Stomach (tissue), 9 donors: ENCODE measurements around the gene BTG2. TPM values are rescaled to one million over a fixed set of nuclear protein-coding genes. Genes with fewer than 3 reads are reported as not detected.

Experiments used
- DNase-seq, 2 donors: peaks; one replicate each; pipeline versions ENCODE4 v3.0.0 to v3.0.0-alpha.2; 2013 to 2019
- H3K27ac ChIP-seq, 5 donors: fragments of 200-600 bp in 4 of 5; sonication (generic) in 4 of 5; one replicate each; pipeline ENCODE4 v1.5.1; 2013 to 2019; ENCODE audit warnings: mild to moderate bottlenecking in 1 of 5, moderate library complexity in 1 of 5
- H3K27me3 ChIP-seq, 3 donors: fragments of 200-600 bp; sonication (generic); one replicate each; pipeline ENCODE4 v1.5.1; 2017 to 2019; ENCODE audit warnings: mixed run types in 1 of 3
- H3K36me3 ChIP-seq, 4 donors: fragments of 200-600 bp; sonication (generic); 1 replicate in 3 of 4; 2 replicates in 1 of 4; pipeline ENCODE4 v1.5.1; 2016 to 2019
- H3K4me1 ChIP-seq, 4 donors: fragments of 200-600 bp; sonication (generic); one replicate each; pipeline ENCODE4 v1.5.1; 2016 to 2019
- H3K4me3 ChIP-seq, 4 donors: fragments of 200-600 bp; sonication (generic) in 3 of 4; one replicate each; pipeline ENCODE4 v1.5.1; 2016 to 2019; ENCODE audit warnings: mild to moderate bottlenecking in 1 of 4
- H3K9me3 ChIP-seq, 4 donors: fragments of 200-600 bp; sonication (generic); one replicate each; pipeline ENCODE4 v1.5.1; 2016 to 2019
- EP300 ChIP-seq: sonication (generic); formaldehyde crosslinking; IDR thresholded peaks from one replicate; pipeline ENCODE4 v1.6.1; 2017; ENCODE audit warnings: antibody characterized with exemption
- POLR2A ChIP-seq, 4 donors: fragments of 450-650 bp; IDR thresholded peaks; one replicate each; pipeline ENCODE4 v1.6.1; 2016; ENCODE audit warnings: antibody characterized with exemption in 4 of 4, control low read depth in 2 of 4, mild to moderate bottlenecking in 1 of 4, moderate library complexity in 1 of 4
- POLR2AphosphoS5 ChIP-seq, 3 donors: sonication (generic); formaldehyde crosslinking; IDR thresholded peaks; one replicate each; pipeline ENCODE4 v1.6.1; 2016; ENCODE audit warnings: antibody characterized with exemption in 3 of 3
- WGBS, 5 donors: extraction: QIAGEN DNeasy Blood & Tissue Kit in 3 of 5; methylation state at CpG; one replicate each; pipeline versions ENCODE4 v1.1.5 to v1.1.7; 2013 to 2018; 5-methylcytosine and 5-hydroxymethylcytosine counted together
- intact Hi-C: fragments of 100-400 bp; cut with DNase I; formaldehyde crosslinking; loops from one replicate; pipeline ENCODE4 v1.15.1; 2023; ENCODE audit warnings: low total_unique reads
- polyA plus RNA-seq, 3 donors: library from polyadenylated mRNA; stranded (reverse); fragments of 200-250 nt; gene quantifications; one replicate each; pipeline ENCODE4 v1.2.3, GENCODE V29; 2013
- total RNA-seq, 5 donors: library from RNA; depleted of rRNA; stranded (reverse); fragments of >200 nt; gene quantifications; one replicate each; pipeline versions ENCODE4 v1.1.0 to v1.2.3, GENCODE V29; 2014 to 2016
- TF ChIP-seq, protein P1 (sequence below), 7 experiments: fragments of 450-650 bp in 4 of 7; fragments of 200-600 bp in 3 of 7; sonication (generic) in 3 of 7; IDR thresholded peaks; one replicate each; pipeline ENCODE4 v1.5.1; 2016 to 2019; ENCODE audit warnings: antibody characterized with exemption in 7 of 7, control low read depth in 2 of 7, mild to moderate bottlenecking in 1 of 7
- donor health status: healthy with polysubstance abuse.
- donor health status: Bipolar disorder and iron deficiency.
- donor health status: healthy.

The BTG2 gene
- total and polyA plus RNA-seq, 8 donors: 46.4 to 231 (median 87.4) TPM

DNA sequence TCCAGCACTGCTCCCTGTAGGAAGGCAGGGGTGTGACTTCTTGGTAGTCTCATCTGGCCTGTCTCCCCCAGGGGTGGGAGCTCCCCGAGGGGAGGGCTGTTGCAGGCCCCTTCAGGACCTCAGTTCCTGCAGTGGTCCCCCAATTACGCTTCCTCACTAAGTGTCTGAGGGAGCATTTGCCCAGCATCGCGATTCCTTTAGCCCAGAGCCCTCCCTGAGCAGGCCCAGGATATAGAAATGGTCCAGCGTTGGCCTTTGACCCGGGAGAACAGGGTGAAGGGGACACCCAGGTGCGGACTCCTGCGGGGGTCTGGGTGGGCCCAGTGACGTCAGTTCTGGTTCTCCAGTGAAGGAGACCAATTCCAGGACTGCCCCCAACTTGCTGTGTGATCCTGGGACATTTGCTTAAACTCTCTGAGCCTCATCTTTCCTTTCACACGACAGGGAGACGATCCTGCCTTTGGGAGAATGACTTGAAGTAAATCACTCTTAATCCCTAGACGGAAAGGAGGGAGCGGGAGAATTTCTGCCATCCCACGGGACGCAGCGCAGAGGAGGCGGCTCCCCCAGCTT, 32.6 kb upstream of the BTG2 start:
- peaks cover 26 to 66% (median 48%) of the 10 kb centered on the region in 4 donors for H3K4me1 ChIP-seq
- H3K36me3 ChIP-seq: no peaks in the 10 kb centered on the region
- intact Hi-C loops: loop anchor here (2.0 kb wide), 1 partner anchor 66 kb away; no protein-coding TSS in a partner anchor
- peak overlapping the region; percentile 24 to 37 (median 26) for H3K4me3 ChIP-seq
- no peaks in the 10 kb centered on the region for H3K9me3 ChIP-seq
- no peaks in the 10 kb centered on the region for H3K27me3 ChIP-seq
- peak overlapping the region in 4 of 5 donors; percentile 84 to 93 (median 88) for H3K27ac ChIP-seq
- DNase-seq: no peak
- TF ChIP-seq, protein P1, sequence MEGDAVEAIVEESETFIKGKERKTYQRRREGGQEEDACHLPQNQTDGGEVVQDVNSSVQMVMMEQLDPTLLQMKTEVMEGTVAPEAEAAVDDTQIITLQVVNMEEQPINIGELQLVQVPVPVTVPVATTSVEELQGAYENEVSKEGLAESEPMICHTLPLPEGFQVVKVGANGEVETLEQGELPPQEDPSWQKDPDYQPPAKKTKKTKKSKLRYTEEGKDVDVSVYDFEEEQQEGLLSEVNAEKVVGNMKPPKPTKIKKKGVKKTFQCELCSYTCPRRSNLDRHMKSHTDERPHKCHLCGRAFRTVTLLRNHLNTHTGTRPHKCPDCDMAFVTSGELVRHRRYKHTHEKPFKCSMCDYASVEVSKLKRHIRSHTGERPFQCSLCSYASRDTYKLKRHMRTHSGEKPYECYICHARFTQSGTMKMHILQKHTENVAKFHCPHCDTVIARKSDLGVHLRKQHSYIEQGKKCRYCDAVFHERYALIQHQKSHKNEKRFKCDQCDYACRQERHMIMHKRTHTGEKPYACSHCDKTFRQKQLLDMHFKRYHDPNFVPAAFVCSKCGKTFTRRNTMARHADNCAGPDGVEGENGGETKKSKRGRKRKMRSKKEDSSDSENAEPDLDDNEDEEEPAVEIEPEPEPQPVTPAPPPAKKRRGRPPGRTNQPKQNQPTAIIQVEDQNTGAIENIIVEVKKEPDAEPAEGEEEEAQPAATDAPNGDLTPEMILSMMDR (IDR thresholded peaks at IDR 0.05): no peak
- TF ChIP-seq POLR2AphosphoS5 (IDR thresholded peaks at IDR 0.05) (no peak), EP300 (no peak), POLR2A (IDR thresholded peaks at IDR 0.05) (no peak)
- WGBS, 5 donors: 25 to 26% (median 26%) methylated on average over 17 of the region's 17 CpGs

DNA sequence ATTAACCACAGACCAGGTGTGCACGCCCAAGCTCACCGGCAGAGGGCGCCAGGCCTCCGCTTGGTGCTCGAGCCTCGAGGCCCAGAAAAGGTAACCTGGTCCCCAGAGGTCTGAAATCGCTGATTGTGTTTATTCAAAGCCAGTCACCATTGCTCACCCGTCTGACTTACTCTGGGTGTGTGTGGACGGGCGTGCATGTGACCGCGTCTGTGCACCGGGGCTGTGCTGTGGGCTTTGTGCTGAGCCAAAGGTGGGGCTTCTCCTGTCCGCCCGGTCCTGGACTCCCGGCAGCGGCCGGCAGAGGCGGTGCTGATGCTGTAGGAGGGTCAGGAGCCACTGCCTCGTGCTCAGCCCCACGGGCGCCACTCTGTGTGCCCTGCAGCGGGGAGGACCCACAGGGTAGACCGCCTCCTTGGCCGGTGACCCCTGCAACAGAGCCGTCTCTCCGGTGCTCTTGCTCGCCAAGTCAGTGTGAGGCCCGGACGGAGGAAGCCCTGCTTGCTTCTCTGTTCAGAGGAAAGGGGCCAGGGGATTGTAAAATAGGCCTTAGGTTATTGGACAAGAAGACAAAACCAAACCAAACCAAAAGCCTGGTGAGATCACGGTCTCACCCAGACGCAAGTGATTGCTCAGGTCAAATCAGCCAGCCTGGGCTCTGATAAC, 32.0 kb upstream of the BTG2 start:
- Histone ChIP-seq H3K4me1 (peaks cover 32 to 69% (median 53%) of the 10 kb centered on the region in 4 donors), H3K9me3 (no peaks in the 10 kb centered on the region), H3K27ac (peak overlapping the region; percentile 77 to 93 (median 87)), H3K36me3 (no peaks in the 10 kb centered on the region), H3K27me3 (no peaks in the 10 kb centered on the region), H3K4me3 (peak overlapping the region; percentile 24 to 37 (median 26))
- peak; percentile 52 to 94 (median 68) for TF ChIP-seq POLR2AphosphoS5 (IDR thresholded peaks at IDR 0.05)
- TF ChIP-seq POLR2A (IDR thresholded peaks at IDR 0.05): no peak
- TF ChIP-seq, protein P1 (IDR thresholded peaks at IDR 0.05): peak in 6 of 7 experiments; percentile 58 to 100 (median 96)
- 10 to 20% (median 11%) methylated on average over 10 to 32 of the region's 32 CpGs for WGBS, 5 donors
- intact Hi-C loops: loop anchor here (2.0 kb wide), 1 partner anchor 65 kb away; no protein-coding TSS in a partner anchor
- DNase-seq: peak; percentile 95 to 96

DNA sequence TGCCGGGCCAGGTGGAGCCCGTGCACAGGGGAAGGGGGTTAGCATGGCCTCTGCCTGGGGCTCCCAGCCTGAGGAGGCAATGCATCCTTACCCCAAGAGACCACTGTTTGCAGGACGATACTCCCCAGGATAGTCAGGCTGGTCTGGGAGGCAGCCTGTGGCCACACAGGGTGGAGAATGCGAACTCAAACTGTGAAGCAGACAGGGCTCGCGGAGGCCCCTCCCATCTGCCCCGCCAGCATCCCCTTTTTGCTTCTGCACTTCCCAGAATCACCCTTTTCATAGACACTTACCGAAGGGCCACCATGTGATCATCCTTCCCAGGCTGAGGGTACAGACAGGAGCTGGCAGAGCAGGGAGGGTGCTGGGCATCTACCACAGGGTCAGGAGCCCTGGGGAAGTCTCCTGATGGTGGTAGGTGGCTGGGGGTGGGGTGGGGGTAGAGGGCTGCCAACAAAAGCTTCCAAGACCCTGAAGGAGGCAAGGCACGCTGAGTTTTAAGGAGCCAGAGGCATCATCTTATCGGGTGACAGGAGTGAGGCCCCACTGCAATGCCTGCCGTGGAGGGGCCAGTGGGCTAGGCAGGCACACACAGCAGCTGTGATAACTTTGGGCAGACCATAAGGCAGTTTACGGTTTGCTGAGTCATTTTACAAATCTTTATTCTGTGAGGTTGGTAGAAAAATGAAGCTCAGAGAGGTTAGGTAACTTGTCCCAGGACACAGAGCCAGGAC, 31.3 kb upstream of the BTG2 start:
- DNase-seq: peak in 1 of 2 donors; percentile 54
- Histone ChIP-seq H3K4me3 (peak overlapping the region in 3 of 4 donors; percentile 24 to 37 (median 27)), H3K27ac (peak overlapping the region; percentile 77 to 93 (median 87)), H3K27me3 (no peaks in the 10 kb centered on the region), H3K9me3 (no peaks in the 10 kb centered on the region), H3K36me3 (no peaks in the 10 kb centered on the region), H3K4me1 (peaks cover 39 to 71% (median 59%) of the 10 kb centered on the region in 4 donors)
- TF ChIP-seq POLR2AphosphoS5 (IDR thresholded peaks at IDR 0.05): no peak
- TF ChIP-seq, protein P1 (IDR thresholded peaks at IDR 0.05): no peak
- TF ChIP-seq EP300: no peak
- TF ChIP-seq POLR2A (IDR thresholded peaks at IDR 0.05): no peak
- 54 to 74% (median 72%) methylated on average over 8 to 12 of the region's 12 CpGs for WGBS, 5 donors
- intact Hi-C loops: loop anchor here (2.0 kb wide), 1 partner anchor 65 kb away; no protein-coding TSS in a partner anchor
